ENCODE results near the gene RASGEF1C.

GRCh38 chr5:180210961-180211760 lies 2.1 kb upstream of the RASGEF1C start:
- TF ChIP-seq CTCF (conservative IDR thresholded peaks at IDR 0.05; ENCODE audit: low read length), result no peak
- TF ChIP-seq EZH2phosphoT487 (IDR thresholded peaks at IDR 0.05; ENCODE audit: borderline replicate concordance), result no peak
